Left ventricle myocardium superior (tissue), 1 donor: ENCODE data around the gene ESAM. TPM values are rescaled to one million over a fixed set of nuclear protein-coding genes. Genes with fewer than 3 reads are reported as not detected.

Source experiments
- ATAC-seq: fragments of 200-7000 bp; cut with Tn5 transposase; one replicate; pipeline ENCODE4 v1.9.1; 2020; ENCODE audit warnings: mild to moderate bottlenecking, moderate library complexity
- DNase-seq: peaks from one replicate; pipeline ENCODE4 v3.0.0-alpha.2; 2020
- intact Hi-C: fragments of 100-400 bp; cut with micrococcal nuclease; formaldehyde crosslinking; loops from one replicate; pipeline ENCODE4 v1.11.0; 2022
- total RNA-seq: library from RNA; stranded (reverse); fragmentation: NEBNext Ultra II Directional; extraction: Animal tissue kit (Norgen Biotek cat#: 25700); gene quantifications from one replicate; pipeline ENCODE4 v1.2.1, GENCODE V29; 2021
- donor health status: DM: no; HTN: yes; CAD: no; lungs with severe emphysema.

Gene ESAM
- total RNA-seq, 1 donor from 2014 or later = 40.5 TPM

DNA sequence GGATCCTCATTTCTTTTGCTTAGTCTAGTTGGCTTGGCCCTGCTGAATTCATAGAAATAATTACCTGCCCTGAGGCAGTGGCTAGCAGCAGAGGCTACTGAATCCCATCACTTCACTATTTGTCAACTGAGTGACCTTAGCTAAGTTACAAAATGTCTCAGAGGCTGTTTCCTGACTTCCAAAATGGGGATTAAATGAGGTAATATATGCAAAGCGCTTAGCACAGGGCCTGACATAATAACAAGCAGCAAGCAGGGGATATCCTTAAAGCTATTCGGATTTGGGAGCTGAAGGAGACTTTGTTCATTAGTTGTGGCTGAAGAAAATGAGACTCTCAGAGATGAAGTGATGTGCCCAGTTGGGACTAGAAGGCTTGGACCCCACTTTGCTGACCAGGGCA, 19.5 kb downstream of the ESAM start:
- intact Hi-C loops = no loop called here
- DNase-seq = no peak
- no peak for ATAC-seq

- ATAC-seq = peak; percentile 51
- peak; percentile 49 for DNase-seq
- intact Hi-C loops = no loop called here
Observed at GRCh38 chr11:124740277-124740882, 21.7 kb downstream of the ESAM start.

GRCh38 chr11:124739479-124740276, 22.4 kb downstream of the ESAM start, which contains the start of gene NRGN:
Gene NRGN (plus strand): TSS chr11:124739942. CDS start chr11:124740085, 143 bp downstream.
- ATAC-seq (peak; percentile 99), DNase-seq (peak; percentile 96)
- intact Hi-C loops = no loop called here

DNA sequence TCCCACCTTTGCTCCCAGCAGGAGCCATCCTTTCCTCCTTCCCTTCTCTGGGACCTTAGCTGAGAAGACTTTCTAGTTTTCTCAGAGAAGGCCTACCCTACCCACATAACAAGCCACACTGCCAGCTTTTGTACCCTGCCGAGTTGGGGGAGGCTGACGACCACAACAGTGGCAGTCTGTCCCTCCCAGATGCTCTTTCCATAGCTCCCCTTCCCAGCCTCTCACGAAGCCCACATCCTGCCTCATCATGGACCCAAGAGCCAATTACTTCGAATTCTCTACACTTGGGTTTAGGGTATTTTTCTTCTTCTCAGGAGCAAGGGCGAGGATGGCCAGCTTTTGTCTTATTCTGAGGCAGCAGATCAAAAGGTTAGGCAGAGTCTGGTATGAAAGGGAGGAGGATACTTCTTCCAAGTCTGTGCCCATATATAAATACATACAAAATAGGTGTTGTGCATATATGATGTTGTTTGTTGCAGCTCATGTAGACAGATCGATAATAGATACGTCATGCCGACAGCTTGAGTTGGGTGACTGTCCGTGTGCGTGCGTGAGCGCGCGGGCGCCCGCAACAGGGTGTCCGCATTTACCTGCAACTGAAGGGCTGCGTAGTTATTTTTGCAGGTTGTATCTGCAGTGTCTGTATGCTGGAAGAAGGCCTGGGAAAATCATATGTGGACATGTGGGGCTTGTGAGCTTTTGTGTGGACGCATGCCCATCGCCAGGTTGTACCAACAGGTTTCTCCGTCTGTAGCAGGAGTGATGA, 23.2 kb downstream of the ESAM start:
- DNase-seq (no peak), ATAC-seq (no peak)
- intact Hi-C loops = no loop called here

DNA sequence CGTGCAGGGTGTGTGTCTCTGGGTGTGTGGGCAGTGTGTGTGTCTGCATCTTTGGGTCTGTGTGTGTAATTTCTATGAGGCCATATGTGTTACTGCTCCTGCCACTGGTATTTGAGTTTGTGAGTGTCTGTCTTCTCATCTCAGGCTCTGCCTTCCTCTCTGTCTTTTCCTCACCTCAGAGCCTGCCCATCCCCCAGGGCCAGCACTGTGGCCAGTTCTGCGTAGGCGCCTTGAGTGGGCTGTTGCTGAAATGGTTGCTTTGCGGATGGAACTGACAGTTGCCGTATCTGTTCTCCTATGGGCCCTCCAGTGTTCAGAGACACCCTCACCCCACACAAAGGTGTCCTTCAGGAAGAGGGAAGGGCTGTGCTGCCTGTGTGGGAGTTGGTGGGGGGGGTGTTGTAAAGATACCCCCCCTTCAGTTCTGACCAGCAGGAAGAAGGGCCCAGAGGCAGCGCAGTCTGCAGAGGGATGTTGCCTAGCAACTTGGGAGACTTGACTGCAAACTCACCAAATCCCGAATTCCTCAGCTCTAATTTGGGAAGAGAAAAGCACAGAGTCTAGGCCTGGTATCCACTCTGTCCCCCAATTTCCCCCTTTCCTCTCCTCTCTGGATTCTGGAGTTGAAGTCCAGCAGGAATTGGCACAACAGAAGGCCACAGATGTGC, 24.3 kb downstream of the ESAM start:
- no peak for ATAC-seq
- intact Hi-C loops = no loop called here
- DNase-seq = no peak

- intact Hi-C loops = no loop called here
- DNase-seq (no peak), ATAC-seq (no peak)
Observed at GRCh38 chr11:124736736-124737135, 25.4 kb downstream of the ESAM start.

- intact Hi-C loops = no loop called here
- DNase-seq (peak; percentile 42), ATAC-seq (peak; percentile 59)
Observed at GRCh38 chr11:124732230-124732629, 29.9 kb downstream of the ESAM start.

- intact Hi-C loops = no loop called here
- DNase-seq (no peak), ATAC-seq (no peak)
Observed at GRCh38 chr11:124729571-124729970, 32.5 kb downstream of the ESAM start.

- no peak for DNase-seq
Observed at GRCh38 chr11:124728134-124728533, 34.0 kb downstream of the ESAM start.

DNA sequence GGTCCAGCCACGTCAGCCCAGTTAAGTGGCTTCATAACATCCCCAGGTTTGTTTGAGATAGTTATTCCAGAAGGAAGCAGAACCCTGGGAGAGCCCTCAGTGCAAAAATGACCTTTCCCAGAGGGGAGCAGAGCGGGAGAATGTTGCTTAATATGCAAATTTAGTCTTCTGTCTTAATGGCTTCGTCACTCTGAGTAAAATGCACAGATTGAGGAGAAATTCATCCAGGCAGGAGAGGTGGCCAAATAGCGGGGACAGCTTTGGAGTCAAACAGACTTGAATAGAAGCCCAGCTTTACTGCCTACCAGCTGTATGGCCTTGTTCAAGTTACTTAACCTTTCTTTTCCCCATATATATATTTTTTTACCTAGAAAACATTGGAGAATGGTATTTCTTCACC, 34.6 kb downstream of the ESAM start:
- intact Hi-C loops = no loop called here
- DNase-seq (no peak), ATAC-seq (no peak)

More at GRCh38 chr11:124728134-124728533, 34.0 kb downstream of the ESAM start:
- intact Hi-C loops = no loop called here
- ATAC-seq = no peak

DNA sequence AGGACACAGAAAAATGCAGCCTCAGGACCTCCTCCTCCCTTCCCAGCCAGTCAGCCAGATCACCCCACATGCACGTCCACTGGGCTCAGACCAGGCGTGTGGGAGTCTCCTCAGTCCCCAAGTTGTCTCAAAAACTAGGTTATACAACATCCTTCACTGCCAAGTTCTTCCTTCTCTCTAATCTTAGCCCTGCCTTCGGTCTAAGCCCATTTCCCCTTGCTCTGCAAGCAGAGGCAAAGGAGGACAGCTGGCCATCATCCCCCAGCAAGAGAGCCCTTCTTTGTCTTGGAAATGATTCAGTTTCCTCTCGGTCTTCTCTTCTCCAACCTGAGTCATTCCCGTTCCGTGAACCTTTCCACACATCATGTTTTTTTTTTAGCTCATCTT, 36.4 kb downstream of the ESAM start:
- intact Hi-C loops = no loop called here
- ATAC-seq = peak; percentile 51

GRCh38 chr11:124724979-124725718, 36.9 kb downstream of the ESAM start:
- intact Hi-C loops = no loop called here
- ATAC-seq (peak; percentile 41), DNase-seq (peak; percentile 35)

More for the DNA sequence above, 36.4 kb downstream of the ESAM start:
- DNase-seq = no peak

DNA sequence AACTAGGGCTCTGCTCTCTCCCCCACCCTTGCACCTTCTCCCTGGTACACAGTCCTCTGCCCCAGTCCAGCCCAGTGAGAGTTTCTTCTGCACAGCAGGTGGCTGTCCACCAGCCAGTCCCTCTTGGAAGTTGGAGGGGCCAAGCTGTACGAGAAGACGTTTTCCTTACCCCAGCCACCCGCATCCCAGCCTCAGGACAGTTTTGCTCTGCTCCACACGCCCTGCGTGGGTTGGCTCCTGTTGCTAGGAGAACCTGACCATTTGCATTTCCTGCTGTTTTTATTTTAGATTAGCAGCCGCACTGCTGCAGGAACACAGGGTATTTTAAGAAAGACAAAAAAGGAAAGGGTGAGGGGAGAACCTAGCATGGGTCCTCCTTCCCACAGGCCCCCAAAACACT, 39.9 kb downstream of the ESAM start:
- intact Hi-C loops = no loop called here
- no peak for DNase-seq
- no peak for ATAC-seq

DNA sequence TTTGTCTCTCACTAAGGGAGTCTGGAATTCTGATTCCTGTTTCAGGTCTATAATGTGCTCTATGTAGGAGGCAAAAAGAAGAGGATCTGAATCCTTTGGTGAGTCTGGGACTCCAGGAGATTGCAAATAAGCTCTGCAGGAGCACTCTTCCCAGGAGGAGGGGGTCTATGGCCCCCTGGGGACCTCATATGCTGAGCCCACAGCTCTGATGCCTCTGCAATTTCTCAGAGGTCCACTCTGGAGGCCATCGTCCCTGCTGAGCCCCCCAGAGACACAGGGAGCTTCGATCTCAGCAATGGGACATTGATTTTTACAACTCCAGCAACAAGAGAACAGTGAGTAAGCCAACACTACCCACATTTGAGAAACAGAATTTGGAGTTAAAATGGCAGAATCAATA, 42.6 kb downstream of the ESAM start:
- DNase-seq (no peak), ATAC-seq (no peak)
- intact Hi-C loops = no loop called here

DNA sequence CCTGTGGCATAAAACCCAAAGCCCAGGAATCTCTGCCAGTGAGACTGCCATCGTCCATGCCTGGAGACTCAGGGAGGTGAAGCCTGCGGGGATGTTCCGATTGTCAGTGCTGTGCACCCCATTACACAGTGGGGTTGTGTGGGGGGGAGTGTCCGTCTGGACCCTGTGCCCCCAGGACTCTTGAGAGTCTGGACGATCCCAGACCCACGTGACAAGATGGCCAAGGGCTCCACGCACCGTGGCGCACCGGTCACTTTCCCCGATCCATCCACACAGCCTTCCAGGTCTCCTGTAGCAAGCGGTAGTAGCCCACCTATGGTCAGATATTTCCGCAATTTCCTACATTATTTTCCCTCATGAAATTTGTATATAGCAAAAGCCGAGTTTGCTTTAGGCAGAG, 43.3 kb downstream of the ESAM start:
- intact Hi-C loops = no loop called here
- no peak for ATAC-seq
- no peak for DNase-seq

GRCh38 chr11:124717786-124718651, 44.1 kb downstream of the ESAM start:
- intact Hi-C loops = no loop called here
- ATAC-seq (peak; percentile 84), DNase-seq (peak; percentile 69)

- intact Hi-C loops = no loop called here
- DNase-seq (no peak), ATAC-seq (peak; percentile 73)
Observed at GRCh38 chr11:124717421-124717785, 44.7 kb downstream of the ESAM start.

DNA sequence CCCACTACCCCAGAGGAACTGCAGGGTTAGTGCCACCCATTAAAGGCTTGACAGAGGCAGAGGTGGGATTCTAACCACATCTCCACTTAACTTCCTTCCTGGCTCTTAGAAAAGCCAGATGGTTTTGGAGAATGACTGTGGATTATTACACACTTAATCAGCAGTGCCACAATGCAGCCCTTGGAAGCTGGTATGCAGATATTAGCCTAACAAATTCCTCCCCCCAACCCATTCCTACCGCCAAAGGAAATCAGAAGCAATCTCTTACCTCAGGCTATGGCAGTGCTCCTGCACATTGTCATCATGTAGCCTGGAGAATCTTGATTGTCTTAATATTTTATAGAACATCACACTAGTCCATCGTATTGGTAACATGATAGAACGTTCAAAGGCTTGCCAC, 45.5 kb downstream of the ESAM start:
- no peak for DNase-seq
- no peak for ATAC-seq
- intact Hi-C loops = no loop called here
